H9 (cell line): Measurements from ENCODE around the gene MED13L. TPM values are rescaled to one million over a fixed set of nuclear protein-coding genes. Genes with fewer than 3 reads are reported as not detected.

Experiments used
- DNase-seq: peaks from one replicate; pipeline ENCODE4 v3.0.0-alpha.2; 2017
- H2AFZ ChIP-seq: one replicate; pipeline ENCODE4 v1.6.1; 2013; ENCODE audit warnings: mild to moderate bottlenecking, low read length, control low read depth, moderate library complexity
- H2AK5ac ChIP-seq: 2 replicates; pipeline ENCODE4 v1.6.1; 2013; ENCODE audit warnings: low read length, control low read depth, mixed read lengths; ENCODE audit not compliant: insufficient read length
- H2BK120ac ChIP-seq: one replicate; pipeline ENCODE4 v1.6.1; 2013; ENCODE audit warnings: low read depth, mild to moderate bottlenecking, low read length, control low read depth, inconsistent platforms; ENCODE audit not compliant: poor library complexity, severe bottlenecking
- H2BK12ac ChIP-seq: 2 replicates; pipeline ENCODE4 v1.6.1; 2013; ENCODE audit warnings: low read length, control low read depth, mixed read lengths, low read depth; ENCODE audit not compliant: insufficient read length
- H2BK15ac ChIP-seq: 2 replicates; pipeline ENCODE4 v1.6.1; 2013; ENCODE audit warnings: low read depth, low read length, control low read depth
- H2BK20ac ChIP-seq: one replicate; pipeline ENCODE4 v1.6.1; 2013; ENCODE audit warnings: low read depth, mild to moderate bottlenecking, low read length, control low read depth, inconsistent platforms; ENCODE audit not compliant: poor library complexity, severe bottlenecking
- H2BK5ac ChIP-seq: 2 replicates; pipeline ENCODE4 v1.6.1; 2013; ENCODE audit warnings: low read length, control low read depth, mixed read lengths; ENCODE audit not compliant: insufficient read length
- H3K14ac ChIP-seq: 2 replicates; pipeline ENCODE4 v1.6.1; 2013; ENCODE audit warnings: low read length, control low read depth; ENCODE audit not compliant: insufficient read depth
- H3K18ac ChIP-seq: 2 replicates; pipeline ENCODE4 v1.6.1; 2013; ENCODE audit warnings: low read depth, mild to moderate bottlenecking, mixed read lengths, low read length, control low read depth; ENCODE audit not compliant: insufficient read length
- H3K23ac ChIP-seq: 2 replicates; pipeline ENCODE4 v1.6.1; 2013; ENCODE audit warnings: low read length, control low read depth, mixed read lengths, low read depth; ENCODE audit not compliant: insufficient read length
- H3K23me2 ChIP-seq: 2 replicates; pipeline ENCODE4 v1.6.1; 2013; ENCODE audit warnings: low read depth, mild to moderate bottlenecking, mixed read lengths, low read length, control low read depth; ENCODE audit not compliant: insufficient read length, poor library complexity, severe bottlenecking
- H3K27ac ChIP-seq: 2 replicates; pipeline ENCODE4 v1.5.1; 2013; ENCODE audit warnings: low read length, control low read depth, mixed read lengths, low read depth; ENCODE audit not compliant: insufficient read length
- H3K27me3 ChIP-seq: 2 replicates; pipeline ENCODE4 v1.6.1; 2013; ENCODE audit warnings: low read length, control low read depth, inconsistent platforms; ENCODE audit not compliant: insufficient read depth
- H3K4ac ChIP-seq: 2 replicates; pipeline ENCODE4 v1.6.1; 2013; ENCODE audit warnings: low read depth, mild to moderate bottlenecking, control low read depth, inconsistent platforms, low read length, moderate library complexity
- H3K4me1 ChIP-seq: 2 replicates; pipeline ENCODE4 v1.6.1; 2013; ENCODE audit warnings: low read length, control low read depth, inconsistent platforms; ENCODE audit not compliant: insufficient read depth
- H3K4me2 ChIP-seq: 2 replicates; pipeline ENCODE4 v1.6.1; 2013; ENCODE audit warnings: low read length, control low read depth, mixed read lengths; ENCODE audit not compliant: insufficient read length, insufficient read depth
- H3K56ac ChIP-seq: 2 replicates; pipeline ENCODE4 v1.6.1; 2013; ENCODE audit warnings: low read depth, mild to moderate bottlenecking, mixed read lengths, low read length, control low read depth; ENCODE audit not compliant: insufficient read length
- H3K79me1 ChIP-seq: 2 replicates; pipeline ENCODE4 v1.6.1; 2013; ENCODE audit warnings: low read depth, mild to moderate bottlenecking, moderate library complexity, low read length, control low read depth, inconsistent platforms; ENCODE audit not compliant: insufficient read depth, poor library complexity, severe bottlenecking
- H3K79me2 ChIP-seq: 2 replicates; pipeline ENCODE4 v1.6.1; 2013; ENCODE audit warnings: low read length, control low read depth, inconsistent platforms; ENCODE audit not compliant: insufficient read depth
- H3K9ac ChIP-seq: 2 replicates; pipeline ENCODE4 v1.6.1; 2013; ENCODE audit warnings: low read length, control low read depth, mixed read lengths; ENCODE audit not compliant: insufficient read length; ENCODE audit errors: extremely low read depth
- H3K9me3 ChIP-seq: one replicate; pipeline ENCODE4 v1.6.1; 2013; ENCODE audit warnings: low read depth, low read length, inconsistent platforms; ENCODE audit not compliant: control insufficient read depth
- H3T11ph ChIP-seq: one replicate; pipeline ENCODE4 v1.6.1; 2013; ENCODE audit warnings: mild to moderate bottlenecking, low read length, control low read depth, inconsistent platforms
- H4K20me1 ChIP-seq: one replicate; pipeline ENCODE4 v1.6.1; 2013; ENCODE audit not compliant: control insufficient read depth, insufficient read length, insufficient read depth
- H4K5ac ChIP-seq: 2 replicates; pipeline ENCODE4 v1.6.1; 2013; ENCODE audit warnings: low read depth, mild to moderate bottlenecking, mixed read lengths, low read length, control low read depth; ENCODE audit not compliant: insufficient read length
- H4K8ac ChIP-seq: replicated peaks from 2 replicates; pipeline ENCODE4 v1.6.1; 2013; ENCODE audit warnings: low read length, control low read depth, mixed read lengths, low read depth; ENCODE audit not compliant: insufficient read length
- H4K91ac ChIP-seq: 2 replicates; pipeline ENCODE4 v1.6.1; 2013; ENCODE audit warnings: low read depth, mild to moderate bottlenecking, moderate library complexity, mixed read lengths, low read length, control low read depth; ENCODE audit not compliant: insufficient read length
- H3K27ac Mint-ChIP-seq, 3 experiments: 2 replicates in 2 of 3; 3 replicates in 1 of 3; pipeline ENCODE4 v1.8.0; 2020 to 2021; ENCODE audit warnings: mixed read lengths in 3 of 3, mild to moderate bottlenecking in 1 of 3, moderate library complexity in 1 of 3
- H3K27me3 Mint-ChIP-seq: 2 replicates; pipeline ENCODE4 v1.8.0; 2021; ENCODE audit warnings: low read depth, mild to moderate bottlenecking, moderate library complexity, mixed read lengths
- H3K36me3 Mint-ChIP-seq, 3 experiments: 2 replicates in 2 of 3; 3 replicates in 1 of 3; pipeline ENCODE4 v1.8.0; 2020 to 2021; ENCODE audit warnings: low read depth in 3 of 3, mixed read lengths in 3 of 3; ENCODE audit not compliant: insufficient read depth in 1 of 3
- H3K4me1 Mint-ChIP-seq, 2 experiments: 2 replicates each; pipeline ENCODE4 v1.8.0; 2020; ENCODE audit warnings: mixed read lengths in 2 of 2
- H3K4me3 Mint-ChIP-seq, 2 experiments: 2 replicates in 1 of 2; 3 replicates in 1 of 2; pipeline ENCODE4 v1.8.0; 2020 to 2021; ENCODE audit warnings: mild to moderate bottlenecking in 2 of 2, mixed read lengths in 2 of 2, moderate library complexity in 1 of 2
- H3K9me3 Mint-ChIP-seq, 2 experiments: 2 replicates in 1 of 2; 3 replicates in 1 of 2; pipeline ENCODE4 v1.8.0; 2020; ENCODE audit warnings: mild to moderate bottlenecking in 2 of 2, mixed read lengths in 2 of 2, moderate library complexity in 1 of 2
- CTCF ChIP-seq: fragments of 200-600 bp; sonication (generic); conservative IDR thresholded peaks from 3 replicates; pipeline ENCODE4 v1.8.0; 2021; ENCODE audit warnings: antibody characterized with exemption, mild to moderate bottlenecking
- WGBS: extraction: QIAGEN DNeasy Blood & Tissue Kit; methylation state at CpG from one replicate; pipeline ENCODE4 v1.1.7; 2013; ENCODE audit warnings: missing lambda C conversion rate, low lambda C conversion rate, mixed read lengths; ENCODE audit not compliant: insufficient read length; ENCODE audit errors: extremely low coverage; 5-methylcytosine and 5-hydroxymethylcytosine counted together
- total RNA-seq: library from RNA; stranded (reverse); gene quantifications from 2 replicates; pipeline ENCODE4 v1.2.1, GENCODE V29; 2021

Gene MED13L
- total RNA-seq, 1 experiment from 2014 or later = 52.4 TPM

DNA sequence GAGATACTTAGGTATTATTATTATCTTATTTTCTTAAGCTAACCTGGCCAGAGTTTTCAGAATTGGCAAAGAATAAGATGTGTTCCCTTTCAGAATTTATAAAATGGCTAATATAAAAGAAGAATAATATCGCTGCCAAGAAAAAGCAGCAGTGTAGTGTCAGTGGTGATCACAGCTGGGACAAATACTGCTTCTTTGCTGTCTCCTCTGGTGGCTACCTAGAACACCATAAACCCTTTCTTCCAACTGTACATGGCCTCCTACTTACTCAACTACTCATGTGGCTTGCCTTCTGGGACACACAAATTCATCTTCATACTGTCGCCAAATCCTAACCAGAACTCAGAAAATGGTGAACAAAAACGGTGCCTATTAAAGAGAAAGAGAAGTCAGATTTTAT lies 72.7 kb downstream of the MED13L start:
- Mint-ChIP-seq H3K27ac (no peak overlapping the region; a peak in 1 of 7 replicates), H3K27me3 (no peaks in the 10 kb centered on the region), H3K36me3 (no peaks in the 10 kb centered on the region), H3K4me3 (no peak overlapping the region), H3K9me3 (no peaks in the 10 kb centered on the region), H3K4me1 (peaks cover 24 to 40% of the 10 kb centered on the region in 2 experiments)
- Histone ChIP-seq H2BK20ac (no peak overlapping the region), H3K27me3 (no peaks in the 10 kb centered on the region), H3K23ac (no peak overlapping the region), H4K91ac (no peak overlapping the region), H2BK120ac (no peak overlapping the region), H3K79me1 (peaks cover 7% of the 10 kb centered on the region), H2BK12ac (no peak overlapping the region), H3T11ph (no peak overlapping the region), H3K4me2 (no peak overlapping the region), H2AK5ac (no peak overlapping the region), H2AFZ (no peak overlapping the region), H2BK5ac (no peak overlapping the region), H2BK15ac (no peak overlapping the region), H3K27ac (no peak overlapping the region), H3K56ac (no peak overlapping the region), H4K8ac (no peak overlapping the region), H3K9ac (no peak overlapping the region), H3K4ac (no peak overlapping the region), H3K23me2 (no peaks in the 10 kb centered on the region), H4K20me1 (no peaks in the 10 kb centered on the region), H3K18ac (no peak overlapping the region), H3K4me1 (no peaks in the 10 kb centered on the region; the same call in 1 of the 2 replicates), H4K5ac (no peak overlapping the region), H3K14ac (no peak overlapping the region), H3K79me2 (peaks cover 8% of the 10 kb centered on the region; the same call in 1 of the 2 replicates), H3K9me3 (no peaks in the 10 kb centered on the region)
- no peak for DNase-seq
- no CpG with 5 or more reads among the region's 3 CpGs for WGBS
- TF ChIP-seq CTCF = no peak
